ENCODE measurements around the gene ABT1. TPM values are rescaled to one million over a fixed set of nuclear protein-coding genes. Genes with fewer than 3 reads are reported as not detected.
A peak's percentile ranks its signal among the peaks of the same experiment; 100 is the strongest.

Gene ABT1
- total RNA-seq, 4 donors from 2014 or later: 13.9 to 19.4 (median 17.5) TPM

- 51 to 53% methylated on average over 13 to 18 of the region's 19 CpGs for WGBS, 2 donors (ENCODE audit: low coverage in 1 of 2)
- TF ChIP-seq EP300 (IDR thresholded peaks at IDR 0.05) (no peak), POLR2A (IDR thresholded peaks at IDR 0.05) (no peak), POLR2AphosphoS5 (IDR thresholded peaks at IDR 0.05) (no peak)
- TF ChIP-seq, protein P1, sequence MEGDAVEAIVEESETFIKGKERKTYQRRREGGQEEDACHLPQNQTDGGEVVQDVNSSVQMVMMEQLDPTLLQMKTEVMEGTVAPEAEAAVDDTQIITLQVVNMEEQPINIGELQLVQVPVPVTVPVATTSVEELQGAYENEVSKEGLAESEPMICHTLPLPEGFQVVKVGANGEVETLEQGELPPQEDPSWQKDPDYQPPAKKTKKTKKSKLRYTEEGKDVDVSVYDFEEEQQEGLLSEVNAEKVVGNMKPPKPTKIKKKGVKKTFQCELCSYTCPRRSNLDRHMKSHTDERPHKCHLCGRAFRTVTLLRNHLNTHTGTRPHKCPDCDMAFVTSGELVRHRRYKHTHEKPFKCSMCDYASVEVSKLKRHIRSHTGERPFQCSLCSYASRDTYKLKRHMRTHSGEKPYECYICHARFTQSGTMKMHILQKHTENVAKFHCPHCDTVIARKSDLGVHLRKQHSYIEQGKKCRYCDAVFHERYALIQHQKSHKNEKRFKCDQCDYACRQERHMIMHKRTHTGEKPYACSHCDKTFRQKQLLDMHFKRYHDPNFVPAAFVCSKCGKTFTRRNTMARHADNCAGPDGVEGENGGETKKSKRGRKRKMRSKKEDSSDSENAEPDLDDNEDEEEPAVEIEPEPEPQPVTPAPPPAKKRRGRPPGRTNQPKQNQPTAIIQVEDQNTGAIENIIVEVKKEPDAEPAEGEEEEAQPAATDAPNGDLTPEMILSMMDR (IDR thresholded peaks at IDR 0.05): no peak
- H3K27ac ChIP-seq: peak overlapping the region in 1 of 4 donors; percentile 86
- no peak for ATAC-seq
- H3K36me3 ChIP-seq: no peaks in the 10 kb centered on the region
- no peak overlapping the region for H3K4me3 ChIP-seq
- H3K4me1 ChIP-seq: peaks cover 0 to 28% (median 0%) of the 10 kb centered on the region in 3 donors
- H3K27me3 ChIP-seq: no peaks in the 10 kb centered on the region
- H3K9me3 ChIP-seq: no peaks in the 10 kb centered on the region
Observed at GRCh38 chr6:26555505-26556262, 41.1 kb upstream of the ABT1 start.

- no peaks in the 10 kb centered on the region for H3K36me3 ChIP-seq
- no peak for TF ChIP-seq EP300 (IDR thresholded peaks at IDR 0.05)
- TF ChIP-seq POLR2A (IDR thresholded peaks at IDR 0.05): peak in 1 of 2 donors; percentile 11
- WGBS, 2 donors (ENCODE audit: low coverage in 1 of 2): 26 to 44% methylated on average over 8 to 16 of the region's 16 CpGs
- peak overlapping the region in 1 of 4 donors; percentile 34 for H3K27ac ChIP-seq
- no peaks in the 10 kb centered on the region for H3K9me3 ChIP-seq
- no peak for ATAC-seq
- peaks cover 0 to 26% (median 0%) of the 10 kb centered on the region in 3 donors for H3K4me1 ChIP-seq
- H3K27me3 ChIP-seq: no peaks in the 10 kb centered on the region
- no peak overlapping the region for H3K4me3 ChIP-seq
Observed at GRCh38 chr6:26556263-26557070, 40.3 kb upstream of the ABT1 start.

DNA sequence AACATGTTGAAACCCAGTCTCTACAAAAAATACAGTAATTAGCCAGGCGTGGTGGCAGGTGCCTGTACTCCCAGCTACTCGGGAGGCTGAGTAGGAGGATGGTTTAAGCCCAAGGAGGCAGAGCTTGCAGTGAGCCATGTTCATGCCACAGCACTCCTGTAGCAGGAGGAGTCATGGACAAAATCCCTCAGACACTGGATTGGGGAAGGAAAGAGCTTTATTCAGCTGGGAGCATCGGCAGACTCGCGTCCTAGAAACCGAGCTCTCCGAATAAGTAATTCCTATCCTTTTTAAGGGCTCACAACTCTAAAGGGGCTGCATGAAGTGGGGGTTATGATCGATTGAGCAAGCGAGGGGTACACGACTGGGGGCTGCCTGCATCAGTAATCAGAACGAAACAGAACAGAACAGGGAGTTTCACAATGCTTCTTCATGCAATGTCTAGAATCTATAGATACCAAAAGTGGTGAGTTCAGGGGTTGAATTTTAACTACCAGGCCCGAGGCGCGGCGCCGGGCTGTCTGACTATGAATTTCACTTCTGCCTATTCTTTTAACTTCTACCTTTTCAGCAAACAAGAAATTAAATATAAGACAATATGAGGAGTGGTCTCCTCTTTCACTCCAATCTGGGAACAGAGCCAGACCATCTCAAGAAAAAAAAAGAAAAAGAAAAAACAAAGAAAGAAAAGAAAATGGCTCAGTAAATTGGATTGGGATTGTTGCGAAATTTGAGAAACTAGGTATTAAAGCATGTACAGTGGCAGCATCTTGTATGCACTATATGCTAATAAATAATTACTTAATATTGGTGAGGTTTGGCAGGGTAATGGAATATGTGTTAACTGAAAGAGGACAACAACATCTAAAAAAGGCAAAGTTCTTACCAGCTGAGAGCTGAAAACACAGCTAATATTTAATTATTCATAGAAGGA, 35.0 kb upstream of the ABT1 start:
- Histone ChIP-seq H3K9me3 (no peaks in the 10 kb centered on the region), H3K4me1 (no peaks in the 10 kb centered on the region), H3K27me3 (no peaks in the 10 kb centered on the region), H3K27ac (no peak overlapping the region), H3K4me3 (no peak overlapping the region), H3K36me3 (no peaks in the 10 kb centered on the region)
- no peak for ATAC-seq
- no peak for TF ChIP-seq POLR2AphosphoS5 (IDR thresholded peaks at IDR 0.05)
- TF ChIP-seq POLR2A (IDR thresholded peaks at IDR 0.05): no peak
- TF ChIP-seq, protein P1 (IDR thresholded peaks at IDR 0.05): no peak
- TF ChIP-seq EP300 (IDR thresholded peaks at IDR 0.05): no peak
- 52 to 90% methylated on average over 5 to 14 of the region's 17 CpGs for WGBS, 2 donors (ENCODE audit: low coverage in 1 of 2)

DNA sequence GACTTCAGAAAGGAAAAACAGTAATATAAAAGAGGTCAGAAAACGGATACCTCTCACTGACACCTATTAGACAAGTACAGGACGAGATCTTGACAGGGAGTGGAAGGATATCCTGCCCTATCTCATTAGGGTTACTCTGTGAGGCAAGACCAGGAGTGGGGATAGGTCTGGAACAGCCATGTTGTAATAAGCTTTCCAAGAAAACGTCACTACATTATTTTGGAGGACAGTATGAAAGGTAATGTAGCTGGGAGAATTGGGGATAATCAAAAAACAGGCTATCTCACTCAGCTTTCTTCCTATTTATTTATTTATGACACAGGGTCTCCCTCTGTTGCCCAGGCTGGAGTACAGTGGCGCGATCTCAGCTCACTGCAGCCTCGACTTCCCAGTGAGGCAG, 33.3 kb upstream of the ABT1 start:
- Histone ChIP-seq H3K4me3 (no peak overlapping the region), H3K36me3 (no peaks in the 10 kb centered on the region), H3K27ac (no peak overlapping the region), H3K9me3 (no peaks in the 10 kb centered on the region), H3K27me3 (no peaks in the 10 kb centered on the region), H3K4me1 (no peaks in the 10 kb centered on the region)
- no peak for ATAC-seq
- TF ChIP-seq POLR2A (IDR thresholded peaks at IDR 0.05): no peak
- TF ChIP-seq, protein P1 (IDR thresholded peaks at IDR 0.05): no peak
- no peak for TF ChIP-seq POLR2AphosphoS5 (IDR thresholded peaks at IDR 0.05)
- TF ChIP-seq EP300 (IDR thresholded peaks at IDR 0.05): no peak
- 56 to 69% methylated on average over 4 to 6 of the region's 6 CpGs for WGBS, 2 donors (ENCODE audit: low coverage in 1 of 2)
